Astrocyte (in vitro differentiated cells and primary cell): ENCODE results near the gene RHEBL1. TPM values are rescaled to one million over a fixed set of nuclear protein-coding genes. Genes with fewer than 3 reads are reported as not detected.

Experiments
- DNase-seq: peaks from one replicate; pipeline ENCODE4 v3.0.0-alpha.2; 2010; ENCODE audit warnings: low read depth
- FAIRE-seq: peaks from 2 replicates; lab custom pipeline; 2011; peaks lifted over from hg19 to GRCh38; lab: Jason Lieb, UNC
- H2AFZ ChIP-seq: 2 replicates; pipeline ENCODE4 v1.6.0; 2012; ENCODE audit warnings: low read depth, low read length, inconsistent platforms
- H3K27ac ChIP-seq: 2 replicates; pipeline ENCODE4 v1.5.1; 2011; ENCODE audit warnings: low read depth, low read length, inconsistent platforms
- H3K27me3 ChIP-seq: 2 replicates; pipeline ENCODE4 v1.6.0; 2011; ENCODE audit warnings: low read length, inconsistent platforms; ENCODE audit not compliant: insufficient read depth
- H3K36me3 ChIP-seq: 2 replicates; pipeline ENCODE4 v1.5.1; 2011; ENCODE audit warnings: low read length, inconsistent platforms; ENCODE audit not compliant: insufficient read depth
- H3K4me1 ChIP-seq: 2 replicates; pipeline ENCODE4 v1.5.1; 2011; ENCODE audit warnings: low read length, inconsistent platforms; ENCODE audit not compliant: insufficient read depth
- H3K4me2 ChIP-seq: 2 replicates; pipeline ENCODE4 v1.6.0; 2012; ENCODE audit warnings: low read length, inconsistent platforms
- H3K4me3 ChIP-seq: 2 replicates; pipeline ENCODE4 v1.5.1; 2011; ENCODE audit warnings: low read depth, mild to moderate bottlenecking, low read length, inconsistent platforms; ENCODE audit not compliant: insufficient read depth
- H3K79me2 ChIP-seq: 2 replicates; pipeline ENCODE4 v1.6.0; 2012; ENCODE audit warnings: mild to moderate bottlenecking, low read length, inconsistent platforms; ENCODE audit not compliant: insufficient read depth
- H3K9ac ChIP-seq: 2 replicates; pipeline ENCODE4 v1.6.0; 2012; ENCODE audit warnings: mild to moderate bottlenecking, low read length, inconsistent platforms
- H3K9me3 ChIP-seq: 2 replicates; pipeline ENCODE4 v1.5.1; 2012; ENCODE audit warnings: low read depth, mild to moderate bottlenecking, low read length, inconsistent platforms; ENCODE audit not compliant: insufficient read depth
- H4K20me1 ChIP-seq: 2 replicates; pipeline ENCODE4 v1.6.0; 2012; ENCODE audit warnings: low read length, inconsistent platforms; ENCODE audit not compliant: insufficient read depth
- H3K27ac Mint-ChIP-seq: one replicate; pipeline ENCODE4 v1.8.0; 2021; ENCODE audit warnings: mild to moderate bottlenecking, mixed read lengths; ENCODE audit not compliant: unreplicated experiment
- H3K27me3 Mint-ChIP-seq: one replicate; pipeline ENCODE4 v1.8.0; 2021; ENCODE audit warnings: low read depth, mixed read lengths; ENCODE audit not compliant: unreplicated experiment
- H3K36me3 Mint-ChIP-seq: one replicate; pipeline ENCODE4 v1.8.0; 2021; ENCODE audit warnings: low read depth, mixed read lengths; ENCODE audit not compliant: unreplicated experiment
- H3K4me1 Mint-ChIP-seq: one replicate; pipeline ENCODE4 v1.8.0; 2021; ENCODE audit warnings: low read depth, mixed read lengths; ENCODE audit not compliant: unreplicated experiment
- H3K4me3 Mint-ChIP-seq: one replicate; pipeline ENCODE4 v1.8.0; 2021; ENCODE audit warnings: mild to moderate bottlenecking, moderate library complexity, mixed read lengths; ENCODE audit not compliant: unreplicated experiment
- H3K9me3 Mint-ChIP-seq: one replicate; pipeline ENCODE4 v1.8.0; 2021; ENCODE audit warnings: mild to moderate bottlenecking, mixed read lengths; ENCODE audit not compliant: unreplicated experiment
- EZH2 ChIP-seq: IDR thresholded peaks from 2 replicates; pipeline ENCODE4 v1.6.1; 2012; ENCODE audit warnings: mild to moderate bottlenecking, low read length, inconsistent platforms; ENCODE audit not compliant: insufficient read depth
- total RNA-seq: library from RNA; stranded (reverse); gene quantifications from 2 replicates; pipeline ENCODE4 v1.2.1, GENCODE V29; 2021
- TF ChIP-seq, protein P1 (sequence below): IDR thresholded peaks from 2 replicates; pipeline ENCODE4 v1.5.1; 2011; ENCODE audit warnings: low read depth, mild to moderate bottlenecking, inconsistent platforms, low read length, moderate library complexity; ENCODE audit not compliant: insufficient read depth

Gene RHEBL1
- total RNA-seq, 1 donor from 2014 or later = 1.3 TPM

DNA sequence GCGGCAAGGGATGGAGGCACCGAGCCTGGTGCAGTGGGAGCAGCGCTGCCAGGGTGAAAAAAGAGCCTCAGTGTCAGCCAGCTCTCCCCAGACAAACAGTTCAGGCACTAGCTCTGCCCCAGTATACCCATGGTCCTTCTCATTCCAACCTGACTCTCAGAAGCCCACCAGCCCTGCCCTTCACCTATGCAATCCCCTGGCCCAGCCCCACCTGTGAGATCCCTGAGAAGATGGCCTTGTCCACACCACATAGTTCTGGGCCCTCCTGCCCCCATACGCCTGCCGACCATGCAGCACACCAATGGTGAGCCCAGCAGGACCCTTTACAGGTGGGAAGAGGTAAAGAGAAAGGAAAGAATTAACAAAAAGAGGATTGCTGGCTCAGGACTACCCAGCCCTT, 15.7 kb downstream of the RHEBL1 start:
- Histone ChIP-seq H3K4me3 (no peak overlapping the region), H3K4me2 (no peak overlapping the region), H3K36me3 (peaks cover 27% of the 10 kb centered on the region), H3K9ac (no peak overlapping the region), H4K20me1 (peaks cover 99% of the 10 kb centered on the region), H3K27me3 (no peaks in the 10 kb centered on the region), H3K9me3 (no peaks in the 10 kb centered on the region), H3K4me1 (peaks cover 50% of the 10 kb centered on the region), H3K79me2 (peaks cover 96% of the 10 kb centered on the region), H3K27ac (no peak overlapping the region), H2AFZ (no peak overlapping the region)
- FAIRE-seq (no peak), DNase-seq (no peak)
- Mint-ChIP-seq H3K27me3 (no peaks in the 10 kb centered on the region), H3K4me3 (no peak overlapping the region), H3K27ac (no peak overlapping the region), H3K4me1 (peaks cover 46% of the 10 kb centered on the region), H3K36me3 (peaks cover 23% of the 10 kb centered on the region), H3K9me3 (no peaks in the 10 kb centered on the region)
- TF ChIP-seq EZH2 = no peak
- TF ChIP-seq, protein P1, sequence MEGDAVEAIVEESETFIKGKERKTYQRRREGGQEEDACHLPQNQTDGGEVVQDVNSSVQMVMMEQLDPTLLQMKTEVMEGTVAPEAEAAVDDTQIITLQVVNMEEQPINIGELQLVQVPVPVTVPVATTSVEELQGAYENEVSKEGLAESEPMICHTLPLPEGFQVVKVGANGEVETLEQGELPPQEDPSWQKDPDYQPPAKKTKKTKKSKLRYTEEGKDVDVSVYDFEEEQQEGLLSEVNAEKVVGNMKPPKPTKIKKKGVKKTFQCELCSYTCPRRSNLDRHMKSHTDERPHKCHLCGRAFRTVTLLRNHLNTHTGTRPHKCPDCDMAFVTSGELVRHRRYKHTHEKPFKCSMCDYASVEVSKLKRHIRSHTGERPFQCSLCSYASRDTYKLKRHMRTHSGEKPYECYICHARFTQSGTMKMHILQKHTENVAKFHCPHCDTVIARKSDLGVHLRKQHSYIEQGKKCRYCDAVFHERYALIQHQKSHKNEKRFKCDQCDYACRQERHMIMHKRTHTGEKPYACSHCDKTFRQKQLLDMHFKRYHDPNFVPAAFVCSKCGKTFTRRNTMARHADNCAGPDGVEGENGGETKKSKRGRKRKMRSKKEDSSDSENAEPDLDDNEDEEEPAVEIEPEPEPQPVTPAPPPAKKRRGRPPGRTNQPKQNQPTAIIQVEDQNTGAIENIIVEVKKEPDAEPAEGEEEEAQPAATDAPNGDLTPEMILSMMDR = no peak

- Histone ChIP-seq H3K4me1 (peaks cover 38% of the 10 kb centered on the region), H3K36me3 (peaks cover 42% of the 10 kb centered on the region), H3K27me3 (no peaks in the 10 kb centered on the region), H2AFZ (no peak overlapping the region), H3K9ac (no peak overlapping the region), H3K4me2 (no peak overlapping the region), H3K79me2 (peaks cover 95% of the 10 kb centered on the region), H4K20me1 (peaks cover 99% of the 10 kb centered on the region), H3K9me3 (no peaks in the 10 kb centered on the region), H3K4me3 (no peak overlapping the region), H3K27ac (no peak overlapping the region)
- Mint-ChIP-seq H3K4me1 (peaks cover 49% of the 10 kb centered on the region), H3K4me3 (no peak overlapping the region), H3K36me3 (peaks cover 26% of the 10 kb centered on the region), H3K27ac (peak overlapping the region; percentile 26), H3K27me3 (no peaks in the 10 kb centered on the region), H3K9me3 (no peaks in the 10 kb centered on the region)
- TF ChIP-seq EZH2 = no peak
- TF ChIP-seq, protein P1 = no peak
- DNase-seq (no peak), FAIRE-seq (no peak)
Observed at GRCh38 chr12:49052451-49053208, 17.1 kb downstream of the RHEBL1 start.
